ENCODE measurements around the gene ASB6. TPM values are rescaled to one million over a fixed set of nuclear protein-coding genes. Genes with fewer than 3 reads are reported as not detected.
"Not testable (repeated sequence)": the region's sequence is repeated elsewhere in the genome, so short reads cannot be mapped to it uniquely, and the experiment has no call there.

Gene ASB6
- polyA plus RNA-seq, 10 donors = 10.6 to 13.8 (median 11.9) TPM

- DNase-seq = peak in 1 of 3 donors; percentile 40
Measured at GRCh38 chr9:129669141-129669718, 27.3 kb upstream of the ASB6 start.

GRCh38 chr9:129667850-129668249 lies 25.9 kb upstream of the ASB6 start:
- DNase-seq = no peak

GRCh38 chr9:129667378-129667777 lies 25.4 kb upstream of the ASB6 start:
- DNase-seq = no peak

DNA sequence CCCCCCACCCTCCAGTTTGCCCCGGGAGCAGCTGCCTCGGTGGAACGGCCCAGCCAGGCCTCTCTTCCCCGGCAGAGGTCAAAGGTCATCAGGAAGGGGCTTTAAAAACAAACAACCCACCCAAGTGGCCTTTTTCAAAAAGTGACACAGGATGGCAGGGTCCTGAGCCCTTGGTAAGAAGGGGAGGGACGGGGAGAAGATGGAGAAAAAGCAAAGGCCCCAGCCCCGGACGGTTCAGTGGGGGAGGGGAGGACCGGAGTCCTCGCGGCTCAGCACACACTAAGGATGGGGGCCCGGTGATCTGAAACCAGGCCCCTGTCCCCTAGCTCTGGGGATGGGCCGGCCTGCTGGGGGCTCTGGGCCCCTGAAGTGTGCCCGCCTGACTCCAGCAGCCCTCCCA lies 24.6 kb upstream of the ASB6 start:
- DNase-seq = no peak

GRCh38 chr9:129665814-129666520 lies 24.0 kb upstream of the ASB6 start:
- DNase-seq = no peak

- DNase-seq = peak; percentile 75 to 87 (median 76)
Measured at GRCh38 chr9:129665389-129665775, 23.4 kb upstream of the ASB6 start, which contains the start of gene PRRX2. Gene PRRX2, plus strand, starts transcription at chr9:129665647. Its CDS starts 221 bp downstream, at chr9:129665868.

- DNase-seq = peak in 1 of 3 donors; percentile 37
Measured at GRCh38 chr9:129664746-129665388, 22.9 kb upstream of the ASB6 start.

DNA sequence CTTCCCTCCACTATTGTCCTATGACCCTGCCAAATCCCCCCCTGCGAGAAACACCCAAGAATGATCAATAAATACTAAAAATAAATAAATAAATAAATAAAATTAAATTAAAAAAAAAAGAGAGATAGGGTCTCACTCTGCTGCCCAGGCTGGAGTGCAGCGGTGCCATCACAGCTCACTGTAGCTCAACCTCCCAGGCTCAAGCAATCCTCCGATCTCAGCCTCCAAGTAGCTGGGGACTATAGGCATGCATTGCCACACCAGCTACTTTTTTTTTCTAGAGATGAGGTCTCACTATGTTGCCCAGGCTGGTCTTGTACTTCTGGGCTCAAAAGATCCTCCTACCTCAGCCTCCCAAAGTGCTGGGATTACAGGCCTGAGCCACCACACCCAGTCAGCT lies 20.3 kb upstream of the ASB6 start:
- DNase-seq = not testable (repeated sequence)

- no peak for DNase-seq
Measured at GRCh38 chr9:129661029-129661428, 19.1 kb upstream of the ASB6 start.

DNA sequence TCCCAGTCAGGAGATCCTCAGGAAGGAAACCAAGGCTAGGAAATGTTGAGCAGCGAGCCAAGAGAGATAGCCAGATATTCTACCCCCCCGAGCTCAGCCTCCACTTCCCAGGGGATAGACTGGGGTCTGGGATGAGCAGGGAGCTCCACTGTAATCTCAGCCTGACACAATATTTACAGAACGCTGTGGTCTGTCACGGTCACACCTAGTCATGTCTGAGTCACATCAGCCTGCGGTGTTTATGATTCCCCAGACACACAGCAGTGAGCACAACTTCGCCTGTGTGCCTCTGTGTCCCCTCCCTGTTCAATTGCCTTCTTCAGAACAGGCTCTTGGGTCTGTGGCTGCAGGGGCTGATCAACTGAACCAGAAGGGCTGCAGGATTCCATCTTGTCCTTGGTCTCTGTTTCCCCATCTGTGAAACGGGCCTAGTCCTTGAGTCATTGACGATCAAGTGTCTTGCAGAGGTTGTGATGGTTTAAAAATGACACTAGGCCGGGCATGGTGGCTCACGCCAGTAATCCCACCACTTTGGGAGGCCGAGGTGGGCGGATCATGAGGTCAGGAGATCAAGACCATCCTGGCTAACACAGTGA lies 14.9 kb upstream of the ASB6 start:
- peak in 1 of 3 donors; percentile 68 for DNase-seq

GRCh38 chr9:129655696-129656095 lies 13.7 kb upstream of the ASB6 start:
- no peak for DNase-seq

GRCh38 chr9:129655154-129655553 lies 13.2 kb upstream of the ASB6 start:
- DNase-seq = no peak

DNA sequence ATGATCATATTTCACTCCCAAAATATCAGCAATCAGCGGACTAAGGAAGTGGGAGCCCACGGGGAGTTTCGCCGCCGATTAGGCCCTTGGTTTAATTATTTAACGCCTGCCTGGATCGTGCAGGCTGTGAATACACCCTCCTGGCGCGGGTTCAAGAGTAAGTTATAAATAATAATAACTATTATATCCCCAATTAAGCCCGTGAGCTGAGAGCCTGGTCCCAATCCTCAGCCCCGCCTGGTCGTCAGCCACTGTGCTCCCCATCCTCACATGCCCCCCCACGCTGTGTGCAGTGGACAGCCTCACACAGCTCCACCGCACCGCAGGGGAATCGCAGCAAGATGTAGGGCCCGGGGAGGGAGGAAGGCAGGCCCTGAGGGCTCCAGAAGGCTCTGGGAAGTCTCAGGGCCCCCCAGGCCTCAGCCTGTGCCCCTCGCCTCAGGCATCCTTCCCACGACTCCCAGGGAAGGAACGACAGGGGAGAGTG lies 12.6 kb upstream of the ASB6 start:
- DNase-seq = no peak

DNA sequence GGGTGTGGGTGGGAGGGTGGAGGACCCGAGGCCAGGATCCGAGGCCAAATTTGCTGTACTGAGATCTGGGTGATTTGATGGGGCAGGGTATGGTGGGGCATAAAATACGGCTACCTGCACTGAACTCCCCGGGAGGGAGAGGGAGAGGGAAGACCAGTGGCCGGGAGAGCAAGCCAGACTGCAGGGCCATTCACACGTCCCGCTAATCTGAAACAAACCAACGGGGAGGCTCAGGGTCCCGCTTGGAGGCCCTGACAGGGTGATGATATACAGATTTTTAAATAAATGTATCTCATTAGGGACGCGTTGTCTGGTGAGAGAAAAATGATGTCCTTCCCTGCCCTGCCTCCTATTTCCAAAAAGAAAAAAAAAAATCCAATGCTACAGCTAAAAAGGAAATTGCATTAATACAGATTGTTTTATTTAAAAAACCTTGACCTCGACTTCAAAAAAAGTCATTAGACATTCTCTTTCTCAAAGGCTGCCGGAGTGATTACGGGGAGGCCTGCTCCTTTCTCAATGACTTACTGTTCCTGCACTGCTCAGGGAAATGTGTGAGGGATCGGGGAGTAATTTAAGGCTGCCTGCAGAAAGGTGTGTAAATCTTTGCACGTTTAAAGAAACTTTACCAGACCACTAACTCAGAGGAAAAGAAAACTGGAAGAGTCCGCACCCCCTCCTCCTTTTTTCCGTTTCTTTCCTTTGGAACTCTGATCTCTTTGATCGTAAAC lies 12.0 kb upstream of the ASB6 start:
- no peak for DNase-seq

DNA sequence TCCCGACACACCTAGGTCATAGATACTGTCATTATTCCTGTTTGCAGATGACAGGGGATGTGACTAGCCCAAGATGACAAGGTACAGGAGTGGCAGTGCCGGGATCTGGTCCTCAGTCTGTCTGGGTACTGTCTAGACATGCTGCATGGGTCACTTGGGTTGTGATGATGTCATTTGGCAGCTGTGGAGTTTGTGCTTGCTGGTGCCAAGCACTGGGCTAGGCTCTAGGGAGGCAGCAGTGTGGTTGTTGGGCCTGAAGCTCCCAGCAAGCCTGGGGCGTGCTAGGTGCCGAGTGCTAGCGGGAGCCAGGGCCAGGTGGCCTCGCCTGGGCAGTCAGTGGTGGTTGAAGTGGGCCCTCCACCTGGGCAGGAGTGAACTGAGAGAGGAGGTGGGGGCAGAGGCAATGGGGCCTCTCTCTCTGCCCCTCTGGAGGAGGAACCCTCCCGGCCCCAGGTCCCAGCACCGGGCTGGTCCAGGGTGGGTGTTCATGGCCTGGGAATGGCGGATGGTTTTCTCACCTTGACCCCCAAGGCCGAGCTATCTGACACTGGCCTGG lies 8.8 kb upstream of the ASB6 start:
- DNase-seq = no peak

DNA sequence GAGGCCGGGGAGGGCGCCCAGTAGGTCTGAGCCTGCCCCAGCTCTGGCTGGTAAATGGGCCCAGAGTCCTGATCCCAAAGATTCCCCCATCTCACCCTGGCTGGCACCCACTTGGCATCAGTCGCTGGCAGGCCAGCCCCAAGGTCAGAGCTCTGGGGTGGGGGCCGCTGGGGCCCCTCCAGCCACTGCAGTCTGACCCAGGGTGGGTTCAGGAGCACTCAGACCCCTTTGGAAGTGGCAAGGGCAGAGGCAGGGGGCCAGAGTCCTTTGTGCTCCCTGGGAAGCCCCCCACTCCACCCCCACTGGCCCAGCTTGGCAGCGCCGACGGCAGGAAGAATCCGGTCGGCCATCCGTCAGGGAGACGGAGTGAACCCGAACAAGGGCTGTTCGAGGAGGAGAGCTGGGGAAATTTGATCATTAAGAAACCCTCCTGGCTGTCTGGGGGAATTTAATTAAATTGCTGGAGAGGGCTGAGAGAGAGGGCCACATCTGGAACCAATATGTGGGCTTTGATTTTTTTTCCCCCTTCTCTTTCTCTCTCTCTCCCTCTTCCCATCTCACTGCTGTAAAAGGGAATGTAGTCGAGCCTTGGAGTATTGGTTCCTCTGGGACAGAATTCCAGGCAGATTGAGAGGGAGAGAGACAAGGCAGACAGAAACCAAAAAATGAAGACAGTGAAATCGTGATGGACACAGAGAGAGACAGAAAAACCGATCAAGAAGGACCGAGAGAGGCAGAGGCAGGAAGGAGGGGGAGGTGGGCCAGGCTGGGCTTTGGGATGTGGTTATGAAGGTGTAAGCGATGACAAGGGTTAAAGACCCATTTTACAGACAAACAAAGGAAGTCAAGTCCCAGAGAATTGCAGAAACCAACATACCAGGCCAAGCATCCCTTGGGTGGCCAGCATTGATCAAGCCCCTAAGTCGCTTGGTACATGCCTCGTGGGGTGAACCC lies 8.1 kb upstream of the ASB6 start:
- DNase-seq = peak in 2 of 3 donors; percentile 43 to 53

GRCh38 chr9:129648764-129649115 lies 6.8 kb upstream of the ASB6 start:
- DNase-seq = no peak

GRCh38 chr9:129648092-129648763 lies 6.3 kb upstream of the ASB6 start:
- DNase-seq = no peak

DNA sequence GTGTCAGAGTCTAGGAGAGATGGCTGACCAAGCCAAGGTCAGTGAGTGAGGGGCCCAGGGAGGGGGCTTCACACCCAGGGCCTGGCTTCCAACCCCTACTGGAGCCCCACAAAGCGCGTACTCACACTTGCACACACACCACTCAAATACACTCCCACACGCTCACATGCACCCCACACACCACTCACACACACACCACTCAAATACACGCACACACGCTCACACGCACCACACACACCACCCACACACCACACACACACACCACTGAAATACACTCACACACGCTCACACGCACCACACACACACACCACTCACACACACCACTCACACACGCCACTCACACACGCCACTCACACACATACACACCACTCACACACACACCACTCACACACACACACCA lies 5.7 kb upstream of the ASB6 start:
- no peak for DNase-seq

DNA sequence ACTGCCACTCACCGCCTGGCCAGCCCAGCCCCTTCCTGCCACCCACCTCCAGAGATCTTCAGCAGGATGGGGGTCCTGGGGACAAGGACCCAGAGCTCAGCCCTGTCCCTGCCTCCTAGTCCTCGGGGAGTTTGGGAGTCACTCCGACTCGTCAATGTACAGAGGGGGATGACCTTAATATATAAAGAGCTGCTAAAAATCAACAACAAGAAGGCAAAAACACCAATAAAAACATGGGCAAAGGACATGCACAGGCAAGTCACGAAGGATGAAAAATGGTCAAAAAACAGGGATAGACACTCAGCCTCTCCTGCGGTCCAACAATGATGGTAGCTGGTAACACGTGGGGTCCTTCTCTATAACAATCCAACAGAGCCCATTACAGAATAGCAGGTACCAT lies 4.7 kb upstream of the ASB6 start:
- DNase-seq = no peak

Data from muscle of back (tissue), 11 donors.